ENCODE measurements around the gene RP2. TPM values are rescaled to one million over a fixed set of nuclear protein-coding genes. Genes with fewer than 3 reads are reported as not detected.
A peak's percentile ranks its signal among the peaks of the same experiment; 100 is the strongest.

RP2 gene
- 10 to 100 TPM in 1 of 2 experiments, 1 to 10 TPM in 1; 9.4 to 10.6 TPM for total RNA-seq

DNA sequence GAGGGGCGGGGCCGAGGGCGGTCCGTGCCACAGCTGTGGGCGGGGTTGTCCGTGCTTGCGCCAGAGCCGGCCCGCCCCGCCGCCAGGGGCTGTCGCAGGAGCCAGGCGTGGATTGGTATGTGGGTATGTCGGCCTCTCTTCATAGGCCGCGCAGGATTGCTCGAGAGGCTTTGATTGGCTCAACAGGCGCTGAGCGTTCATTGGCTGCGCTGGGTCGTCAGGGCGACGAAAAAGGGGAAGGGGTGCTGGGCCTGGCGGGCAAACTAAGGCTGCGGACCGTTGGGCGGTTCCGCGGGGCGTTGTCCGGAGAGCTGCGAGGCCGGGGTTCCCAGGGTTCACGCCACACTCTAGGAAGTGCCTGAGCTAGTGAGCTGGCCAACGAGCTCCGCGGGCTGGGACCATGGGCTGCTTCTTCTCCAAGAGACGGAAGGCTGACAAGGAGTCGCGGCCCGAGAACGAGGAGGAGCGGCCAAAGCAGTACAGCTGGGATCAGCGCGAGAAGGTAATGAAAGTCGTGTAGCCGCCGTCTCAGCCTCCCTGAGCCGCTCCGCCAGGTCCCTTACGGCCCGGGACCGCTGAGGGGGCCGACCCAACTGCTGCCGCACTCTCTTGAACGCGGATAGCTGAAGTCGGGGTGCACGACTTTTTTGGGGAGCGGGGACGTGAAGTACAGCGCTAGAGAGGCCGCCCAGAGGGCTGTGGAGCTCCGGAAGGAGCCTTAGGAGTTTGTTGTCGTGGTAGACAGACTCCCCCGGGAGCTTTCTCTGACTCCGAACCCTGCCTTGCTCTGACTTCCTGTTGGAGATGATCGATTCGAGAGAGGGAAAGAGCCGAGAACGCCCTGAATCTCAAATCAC is at the start of gene RP2:
Gene RP2, plus strand, starts transcription at position 343 of the 857 bp plus-strand sequence. Its CDS starts 58 bp downstream, at position 401.
- H3K36me3 Mint-ChIP-seq (ENCODE audit: low read depth) = no peaks in the 10 kb centered on the region
- DNase-seq = peak; percentile 88
- H3K4me3 Mint-ChIP-seq = peak within 1 kb of the TSS; percentile 91
- H3K4me1 Mint-ChIP-seq = peaks cover 13% of the 10 kb centered on the region
- ChIA-PET POLR2A (no interaction called here), CTCF (interaction anchor here (0.6 to 1.8 kb wide), 3 partner anchors 11 to 194 kb away, joined by 3 to 5 read pairs (median 4); no protein-coding TSS in a partner anchor)
- H3K27ac Mint-ChIP-seq = peak within 1 kb of the TSS; percentile 93
- no peaks in the 10 kb centered on the region for H3K9me3 Mint-ChIP-seq
- peaks cover 4% of the 10 kb centered on the region for H3K27me3 Mint-ChIP-seq

DNA sequence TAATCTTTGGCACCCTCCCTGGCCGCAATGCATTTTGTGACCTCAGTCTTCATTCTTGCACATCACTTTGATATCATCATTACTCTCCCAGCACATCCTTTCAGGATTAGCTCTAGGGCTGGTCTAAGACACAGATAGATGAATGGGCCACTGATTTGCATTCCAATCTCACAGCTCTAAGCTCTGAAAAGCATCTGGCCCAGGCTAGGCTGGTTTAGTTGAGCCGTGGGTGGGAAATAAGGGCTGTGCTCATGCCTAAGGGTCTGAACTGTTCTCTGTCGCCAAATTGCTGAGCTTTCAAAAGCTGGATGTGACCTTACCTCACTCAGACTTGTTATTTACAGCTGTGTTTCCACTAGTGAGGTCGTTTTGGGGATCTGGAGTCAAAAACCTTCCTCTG is 47.9 kb upstream of the RP2 start:
- ChIA-PET POLR2A (no interaction called here), CTCF (interaction anchor here (0.6 to 1.3 kb wide), 2 partner anchors 19 to 30 kb away, joined by 3 read pairs; partner anchors contain the start of gene SLC9A7)
- no peaks in the 10 kb centered on the region for H3K27me3 Mint-ChIP-seq
- no peak overlapping the region for H3K4me3 Mint-ChIP-seq
- H3K36me3 Mint-ChIP-seq (ENCODE audit: low read depth) = no peaks in the 10 kb centered on the region
- peaks cover 19% of the 10 kb centered on the region for H3K4me1 Mint-ChIP-seq
- no peaks in the 10 kb centered on the region for H3K9me3 Mint-ChIP-seq
- no peak for DNase-seq
- H3K27ac Mint-ChIP-seq = no peak overlapping the region

DNA sequence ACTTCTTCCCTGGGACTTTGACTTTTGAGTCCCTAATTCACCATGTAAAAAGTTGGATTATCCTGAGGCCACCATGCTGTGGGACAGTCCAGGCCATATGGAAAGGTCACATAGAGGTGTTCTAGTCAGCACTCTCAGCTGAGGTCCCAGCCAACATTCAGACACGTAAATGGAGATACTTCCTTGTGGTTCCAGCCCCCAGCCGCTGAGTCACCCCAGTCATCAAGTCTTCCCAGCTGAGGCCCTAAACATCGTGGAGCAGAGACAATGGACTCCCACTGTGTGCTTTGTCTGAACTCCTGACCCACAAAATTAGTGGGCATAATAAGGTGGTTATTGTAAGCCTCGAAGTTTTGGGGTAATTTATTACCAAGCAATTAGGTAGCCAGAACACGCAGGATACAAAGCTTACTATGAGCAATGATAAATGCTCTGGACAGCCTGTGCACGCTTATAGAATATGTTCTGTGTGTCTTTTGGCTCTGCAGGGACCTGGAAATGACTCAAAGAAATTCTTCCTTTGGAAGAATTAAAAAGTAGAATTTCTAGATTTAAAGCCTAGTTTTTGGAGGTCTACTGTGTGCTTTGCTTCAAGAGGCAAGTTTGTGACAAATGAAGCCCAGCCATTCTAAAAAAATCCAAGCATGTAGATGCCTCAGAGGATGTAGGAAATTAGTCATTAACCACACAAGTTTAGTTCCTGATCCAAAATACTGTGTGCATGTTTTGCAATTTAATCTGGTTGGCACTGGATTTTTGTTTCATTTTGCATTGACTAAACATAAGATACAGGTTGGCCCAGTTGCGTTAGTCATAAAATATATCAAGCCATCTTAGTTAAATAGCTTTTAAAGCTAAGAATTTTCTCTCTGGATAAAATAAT is 44.7 kb upstream of the RP2 start:
- Mint-ChIP-seq H3K9me3 (no peaks in the 10 kb centered on the region), H3K27me3 (no peaks in the 10 kb centered on the region), H3K4me1 (peaks cover 19% of the 10 kb centered on the region), H3K27ac (peak overlapping the region; percentile 81), H3K36me3 (ENCODE audit: low read depth) (no peaks in the 10 kb centered on the region), H3K4me3 (no peak overlapping the region)
- ChIA-PET POLR2A (no interaction called here), CTCF (interaction anchor here (0.6 to 1.5 kb wide), 2 partner anchors 23 to 34 kb away, joined by 3 to 6 read pairs; partner anchors contain the start of gene SLC9A7)
- peak; percentile 7 for DNase-seq

DNA sequence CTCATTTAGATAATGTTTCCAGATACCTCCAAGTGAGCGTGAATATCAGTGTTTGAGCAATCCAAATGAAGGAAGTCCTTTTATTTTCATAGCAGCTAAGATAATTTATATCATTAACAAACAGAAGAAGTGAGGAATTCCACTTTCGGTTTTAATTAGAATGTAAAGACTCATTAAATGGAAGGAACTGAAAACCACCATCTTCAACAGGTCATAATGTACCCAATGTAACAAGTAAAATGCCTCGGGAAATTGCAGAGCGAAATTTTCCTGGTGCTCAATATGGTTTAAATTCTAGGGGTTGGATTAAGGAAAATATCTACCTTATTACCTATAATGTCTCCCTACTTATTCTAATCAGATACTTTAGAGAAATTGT is 44.0 kb upstream of the RP2 start:
- H3K4me3 Mint-ChIP-seq = no peak overlapping the region
- no peaks in the 10 kb centered on the region for H3K27me3 Mint-ChIP-seq
- DNase-seq = no peak
- H3K27ac Mint-ChIP-seq = peak overlapping the region; percentile 81
- no peaks in the 10 kb centered on the region for H3K36me3 Mint-ChIP-seq (ENCODE audit: low read depth)
- ChIA-PET CTCF (interaction anchor here (0.6 kb wide), 1 partner anchor 34 kb away, joined by 3 read pairs; the partner anchor contains the start of gene SLC9A7), POLR2A (no interaction called here)
- peaks cover 19% of the 10 kb centered on the region for H3K4me1 Mint-ChIP-seq
- H3K9me3 Mint-ChIP-seq = no peaks in the 10 kb centered on the region

DNA sequence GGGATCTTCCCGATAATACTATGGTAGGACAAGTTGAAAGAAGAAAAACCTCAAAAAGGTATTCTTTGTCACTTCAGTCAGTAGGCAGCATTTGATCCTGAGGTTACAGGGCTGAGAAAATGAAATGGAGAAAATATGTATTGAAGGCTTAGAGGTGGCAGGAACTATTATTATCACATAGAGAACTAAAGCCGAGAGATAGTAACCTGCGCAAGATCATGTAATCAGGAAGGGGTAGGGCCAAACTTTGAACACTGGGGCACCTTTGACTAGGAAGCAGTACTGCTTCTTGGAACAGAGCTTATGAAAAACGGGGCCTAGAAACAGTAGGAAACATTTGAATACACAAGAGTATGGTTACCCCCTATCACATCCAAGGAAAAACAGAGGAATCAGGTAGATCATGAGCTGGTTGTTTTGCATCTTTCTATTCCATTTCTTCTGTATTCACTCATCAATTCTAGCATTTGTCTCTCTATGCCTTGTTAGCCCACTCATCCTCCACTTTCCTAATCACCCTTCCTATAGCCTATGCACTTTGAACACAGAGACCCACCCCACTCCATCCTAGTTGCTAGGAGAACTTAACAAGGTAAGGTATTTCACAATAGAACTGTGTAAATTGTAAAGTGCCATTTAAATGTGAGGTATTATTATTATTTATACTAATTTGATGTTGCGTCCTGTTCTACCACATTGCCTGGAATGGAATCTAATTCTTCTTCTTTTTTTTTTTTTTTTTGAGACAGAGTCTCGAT is 43.3 kb upstream of the RP2 start:
- DNase-seq = no peak
- Mint-ChIP-seq H3K4me3 (no peak overlapping the region), H3K9me3 (no peaks in the 10 kb centered on the region), H3K4me1 (peaks cover 19% of the 10 kb centered on the region), H3K27me3 (no peaks in the 10 kb centered on the region), H3K36me3 (ENCODE audit: low read depth) (no peaks in the 10 kb centered on the region), H3K27ac (no peak overlapping the region)
- ChIA-PET CTCF (interaction anchor here (0.8 kb wide), 1 partner anchor 33 kb away, joined by 3 read pairs; no protein-coding TSS in a partner anchor), POLR2A (no interaction called here)

DNA sequence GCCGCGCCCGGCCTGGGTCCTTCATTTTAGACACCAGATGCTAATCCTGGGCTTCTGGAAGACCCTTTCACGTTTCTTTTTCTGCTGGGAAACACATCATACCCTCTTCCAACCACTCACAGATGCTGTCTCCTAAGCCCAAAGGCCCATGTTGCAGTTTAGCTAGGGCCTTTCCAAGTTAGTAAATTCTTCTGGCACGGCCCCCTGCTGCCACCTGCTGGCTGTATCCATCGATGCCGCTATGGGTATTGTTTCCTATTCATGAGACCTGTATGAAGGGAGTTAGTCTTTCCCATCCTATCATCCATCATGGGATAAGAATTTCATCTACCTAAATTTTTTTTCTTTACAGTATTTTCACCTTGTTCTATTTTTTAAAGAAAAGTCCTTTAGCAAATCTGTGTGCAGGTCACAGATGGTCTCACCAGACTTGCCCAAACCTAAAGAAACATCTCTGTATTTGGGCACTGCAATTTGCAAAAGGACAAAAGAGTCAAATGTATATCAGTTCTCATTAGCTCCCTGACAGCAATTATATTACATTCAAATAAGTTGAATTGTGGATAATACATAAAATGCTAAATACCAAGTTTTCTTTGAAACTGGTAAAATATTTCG is 40.2 kb upstream of the RP2 start:
- H3K4me1 Mint-ChIP-seq = peaks cover 19% of the 10 kb centered on the region
- no peak overlapping the region for H3K27ac Mint-ChIP-seq
- no peaks in the 10 kb centered on the region for H3K9me3 Mint-ChIP-seq
- DNase-seq = peak; percentile 72
- CTCF ChIA-PET = interaction anchor here (0.6 to 2.9 kb wide), 4 partner anchors 12 to 38 kb away, joined by 3 to 15 read pairs (median 5); partner anchors contain the start of gene SLC9A7
- POLR2A ChIA-PET = no interaction called here
- no peaks in the 10 kb centered on the region for H3K36me3 Mint-ChIP-seq (ENCODE audit: low read depth)
- peaks cover 3% of the 10 kb centered on the region for H3K27me3 Mint-ChIP-seq
- no peak overlapping the region for H3K4me3 Mint-ChIP-seq

DNA sequence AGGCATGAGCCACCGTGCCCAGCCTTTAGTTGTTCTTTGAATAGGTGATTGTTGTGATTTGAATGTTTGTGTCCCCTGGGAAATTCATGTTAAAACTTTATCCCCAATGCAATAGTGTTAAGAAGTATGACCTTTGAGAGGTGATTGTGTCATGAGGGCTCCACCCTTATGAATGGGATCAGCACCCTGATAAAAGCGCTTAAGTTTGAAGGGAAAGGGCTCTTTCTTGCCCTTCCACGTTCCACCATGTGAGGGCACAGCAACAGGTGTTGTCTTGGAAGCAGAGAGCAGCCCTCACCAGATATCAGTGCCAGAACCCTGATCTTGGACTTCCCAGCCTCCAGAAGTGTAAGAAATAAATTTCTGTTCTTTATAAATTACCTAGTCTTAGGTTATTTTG is 33.7 kb upstream of the RP2 start:
- POLR2A ChIA-PET = no interaction called here
- peaks cover 8% of the 10 kb centered on the region for H3K27me3 Mint-ChIP-seq
- no peak for DNase-seq
- no peaks in the 10 kb centered on the region for H3K36me3 Mint-ChIP-seq (ENCODE audit: low read depth)
- CTCF ChIA-PET = no interaction called here
- H3K27ac Mint-ChIP-seq = no peak overlapping the region
- H3K9me3 Mint-ChIP-seq = no peaks in the 10 kb centered on the region
- H3K4me1 Mint-ChIP-seq = no peaks in the 10 kb centered on the region
- no peak overlapping the region for H3K4me3 Mint-ChIP-seq

DNA sequence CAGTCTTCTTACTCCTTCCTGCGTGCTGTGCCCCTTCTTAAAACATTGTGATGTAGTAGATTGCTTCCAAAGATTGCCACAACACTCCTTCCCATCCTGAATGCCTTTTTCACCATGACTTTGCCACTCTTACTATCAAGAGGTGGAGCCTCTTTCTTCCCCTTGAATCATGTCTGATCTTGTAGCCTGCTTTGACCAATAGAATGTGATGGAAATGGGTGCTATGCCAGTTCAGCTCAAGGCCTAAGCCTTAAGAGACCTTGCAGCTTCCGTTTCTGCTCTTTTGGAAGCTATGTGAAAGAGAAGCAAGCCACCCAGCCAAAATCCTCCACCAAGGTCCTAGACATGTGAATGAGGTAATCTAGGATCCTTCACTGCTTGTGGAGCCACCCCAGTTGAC is 31.6 kb upstream of the RP2 start:
- no peaks in the 10 kb centered on the region for H3K9me3 Mint-ChIP-seq
- no peak overlapping the region for H3K4me3 Mint-ChIP-seq
- CTCF ChIA-PET = no interaction called here
- no peaks in the 10 kb centered on the region for H3K36me3 Mint-ChIP-seq (ENCODE audit: low read depth)
- no peak overlapping the region for H3K27ac Mint-ChIP-seq
- DNase-seq = no peak
- peaks cover 8% of the 10 kb centered on the region for H3K27me3 Mint-ChIP-seq
- no peaks in the 10 kb centered on the region for H3K4me1 Mint-ChIP-seq
- POLR2A ChIA-PET = no interaction called here

DNA sequence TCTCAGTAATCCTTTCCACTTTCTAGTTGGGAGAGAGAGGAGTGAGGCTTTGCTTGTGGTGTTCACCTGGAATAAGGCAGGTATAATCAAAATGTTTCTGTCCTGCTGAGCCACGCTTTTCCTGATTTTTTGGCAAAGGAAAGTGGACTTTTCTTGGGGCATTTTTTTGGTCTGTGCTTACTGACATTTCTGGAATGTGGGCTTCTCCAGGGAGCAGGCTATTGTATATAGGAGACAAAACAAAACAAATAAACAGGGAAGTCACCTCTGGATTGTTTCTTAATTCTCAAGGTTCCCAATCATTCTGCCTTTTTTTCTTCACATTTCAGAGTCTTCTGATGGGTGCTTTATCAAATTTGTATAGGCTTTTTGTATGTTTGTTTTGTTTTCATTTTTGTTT is 25.7 kb upstream of the RP2 start:
- Mint-ChIP-seq H3K4me3 (no peak overlapping the region), H3K27ac (no peak overlapping the region), H3K9me3 (no peaks in the 10 kb centered on the region), H3K4me1 (no peaks in the 10 kb centered on the region), H3K27me3 (peaks cover 2% of the 10 kb centered on the region), H3K36me3 (ENCODE audit: low read depth) (no peaks in the 10 kb centered on the region)
- ChIA-PET POLR2A (no interaction called here), CTCF (interaction anchor here (0.6 kb wide), 2 partner anchors 220 to 448 kb away, joined by 3 to 7 read pairs; no protein-coding TSS in a partner anchor)
- DNase-seq = no peak

DNA sequence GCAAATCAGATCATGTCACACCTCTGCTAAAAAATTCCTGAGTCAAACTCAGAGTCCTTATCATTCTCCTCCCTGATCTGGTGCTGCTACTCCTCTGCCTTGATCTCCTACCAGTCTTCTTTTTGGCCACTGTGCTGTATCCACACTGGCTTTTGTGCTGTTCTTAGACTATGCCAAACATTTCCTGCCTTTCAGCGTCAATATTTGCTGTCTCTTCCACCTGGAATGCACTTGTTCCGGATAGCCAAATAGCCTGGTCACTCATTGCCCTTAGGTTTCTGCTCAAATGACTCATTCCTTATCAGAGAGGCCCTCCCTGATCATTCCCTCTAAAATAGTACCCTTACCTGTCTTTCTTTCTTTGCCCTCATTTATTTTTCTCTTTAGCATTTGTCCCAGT is 24.4 kb upstream of the RP2 start:
- H3K36me3 Mint-ChIP-seq (ENCODE audit: low read depth) = no peaks in the 10 kb centered on the region
- DNase-seq = no peak
- H3K4me1 Mint-ChIP-seq = no peaks in the 10 kb centered on the region
- POLR2A ChIA-PET = no interaction called here
- no peaks in the 10 kb centered on the region for H3K9me3 Mint-ChIP-seq
- H3K27ac Mint-ChIP-seq = no peak overlapping the region
- CTCF ChIA-PET = no interaction called here
- H3K4me3 Mint-ChIP-seq = no peak overlapping the region
- peaks cover 2% of the 10 kb centered on the region for H3K27me3 Mint-ChIP-seq

DNA sequence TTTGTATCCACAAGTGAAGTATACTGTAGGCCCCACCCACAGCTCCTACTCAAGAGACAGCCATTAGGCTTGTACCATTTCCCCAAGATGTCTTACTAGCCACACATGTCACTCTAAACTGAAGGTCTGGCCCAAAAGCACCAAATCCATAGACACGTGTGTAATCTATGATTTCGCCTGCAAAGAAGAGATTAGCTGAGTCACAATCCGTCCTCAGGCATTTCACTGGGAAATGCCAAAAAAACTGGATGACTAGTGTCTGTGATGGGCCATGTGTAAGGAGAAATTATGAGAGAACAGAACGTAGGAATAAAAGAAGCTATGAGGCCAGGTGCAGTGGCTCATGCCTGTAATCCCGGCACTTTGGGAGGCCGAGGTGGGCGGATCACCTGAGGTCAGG is 21.9 kb upstream of the RP2 start:
- Mint-ChIP-seq H3K4me3 (no peak overlapping the region), H3K9me3 (no peaks in the 10 kb centered on the region), H3K27me3 (peaks cover 2% of the 10 kb centered on the region), H3K36me3 (ENCODE audit: low read depth) (no peaks in the 10 kb centered on the region), H3K27ac (no peak overlapping the region), H3K4me1 (no peaks in the 10 kb centered on the region)
- no peak for DNase-seq
- ChIA-PET POLR2A (no interaction called here), CTCF (no interaction called here)

DNA sequence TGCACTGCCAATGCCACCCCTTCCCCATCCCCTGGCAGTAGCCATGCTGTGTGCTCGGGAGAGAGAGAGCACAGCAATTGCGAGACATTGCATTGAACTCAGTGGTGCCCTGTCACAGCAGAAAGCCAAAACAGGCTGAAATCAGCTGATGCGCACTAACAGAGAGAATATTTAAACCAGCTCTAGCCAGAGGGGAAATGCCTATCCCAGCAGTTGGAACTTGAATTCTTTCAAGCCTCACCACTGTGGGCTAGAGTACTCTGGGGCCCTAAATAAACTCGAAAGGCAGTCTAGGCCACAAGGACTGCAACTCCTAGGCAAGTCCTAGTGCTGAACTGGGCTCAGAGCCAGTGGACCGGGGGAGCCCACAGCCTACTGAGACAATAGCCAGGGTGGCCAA is 17.7 kb upstream of the RP2 start:
- Mint-ChIP-seq H3K36me3 (ENCODE audit: low read depth) (no peaks in the 10 kb centered on the region), H3K27me3 (no peaks in the 10 kb centered on the region), H3K9me3 (no peaks in the 10 kb centered on the region), H3K27ac (no peak overlapping the region), H3K4me3 (no peak overlapping the region), H3K4me1 (no peaks in the 10 kb centered on the region)
- DNase-seq = no peak
- CTCF ChIA-PET = interaction anchor here (1.3 kb wide), 1 partner anchor 19 kb away, joined by 3 read pairs; no protein-coding TSS in a partner anchor
- POLR2A ChIA-PET = no interaction called here
